ENCODE measurements around the gene NPLOC4.

Gene NPLOC4

DNA sequence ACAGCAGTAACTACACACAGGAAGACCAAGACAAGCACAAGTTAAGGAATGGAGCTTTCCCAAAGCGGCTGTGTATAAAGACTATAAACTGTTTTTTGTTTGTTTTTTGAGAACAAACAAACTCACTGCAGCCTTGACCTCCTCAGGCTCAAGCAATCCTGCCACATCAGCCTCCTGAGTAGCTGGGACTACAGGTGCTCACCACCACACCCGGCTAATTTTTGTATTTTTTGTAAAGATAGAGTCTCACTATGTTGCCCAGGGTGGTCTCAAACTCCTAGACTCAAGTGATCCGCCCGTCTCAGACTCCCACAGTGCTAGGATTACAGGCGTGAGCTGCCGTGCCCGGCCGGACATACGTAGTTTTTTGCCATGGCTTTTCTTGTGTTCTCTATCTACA lies 23.5 kb upstream of the NPLOC4 start:
- no peak for DNase-seq

DNA sequence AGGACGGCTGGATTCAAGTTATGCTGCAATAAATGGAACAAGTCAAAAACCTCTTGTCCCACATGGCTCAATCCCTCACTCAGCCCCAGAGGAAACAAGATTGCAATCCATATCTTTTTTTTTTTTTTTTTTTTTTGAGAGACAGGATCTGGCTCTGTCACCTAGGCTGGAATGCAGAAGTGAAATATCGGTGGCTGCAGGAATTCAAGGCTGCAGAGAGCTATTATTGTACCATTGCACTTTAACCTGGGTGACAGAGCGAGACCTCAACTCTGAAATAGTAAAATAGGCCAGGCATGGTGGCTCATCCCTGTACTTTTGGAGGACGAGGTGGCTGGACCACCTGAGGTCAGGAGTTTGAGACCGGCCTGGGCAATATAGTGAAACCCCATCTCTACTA lies 22.1 kb upstream of the NPLOC4 start:
- no peak for DNase-seq

DNA sequence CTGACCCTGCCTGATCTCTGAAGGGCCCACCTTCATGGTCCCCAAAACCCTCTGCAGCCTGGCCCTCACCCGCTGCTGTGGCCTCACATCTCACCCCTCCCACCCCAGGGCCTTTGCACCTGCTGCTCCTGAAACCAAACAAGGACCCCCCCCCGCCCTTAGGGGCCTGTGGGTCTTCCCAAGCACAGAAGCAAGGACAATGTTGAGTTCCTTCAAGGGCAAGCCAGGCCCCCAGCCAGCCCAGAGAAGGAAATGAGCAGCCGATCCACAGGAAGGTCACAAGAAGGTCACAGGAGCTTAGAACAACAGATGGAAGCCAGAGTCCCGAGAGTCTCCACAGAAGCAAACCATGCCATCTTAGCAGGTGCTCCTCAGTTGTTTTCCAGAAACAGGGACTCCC lies 19.9 kb upstream of the NPLOC4 start:
- DNase-seq = no peak

DNA sequence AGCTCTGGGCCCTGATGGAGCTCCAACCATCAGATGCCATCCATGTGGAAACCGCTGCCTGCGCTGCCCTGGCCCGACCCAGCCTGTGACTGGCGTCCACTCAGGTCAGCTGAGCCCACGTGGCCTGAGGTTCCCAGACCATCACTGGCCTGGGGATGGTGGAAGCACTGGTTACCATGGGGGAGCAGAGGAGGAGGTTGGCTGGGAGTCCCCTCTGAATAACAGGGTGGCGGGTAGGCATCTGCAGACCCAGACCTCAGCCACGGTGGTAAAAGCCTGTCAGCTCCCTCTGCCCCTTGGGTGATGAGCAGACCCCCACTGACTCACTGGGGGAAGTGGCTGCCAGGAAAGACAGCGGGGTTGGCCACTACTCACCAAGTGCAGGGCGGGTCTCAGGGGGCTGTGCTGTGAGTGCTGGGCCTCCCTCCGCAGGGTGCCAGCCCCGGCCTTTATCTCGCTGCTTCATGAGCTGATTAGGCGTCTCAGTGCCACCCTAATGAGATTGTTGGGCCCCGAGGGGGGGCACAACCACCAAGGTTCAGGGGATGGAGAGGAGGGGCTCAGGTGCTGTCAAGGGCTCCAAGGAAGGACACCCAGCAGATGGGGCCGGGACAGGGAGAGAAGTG lies 19.3 kb upstream of the NPLOC4 start, which contains the start of gene PDE6G:
TSS of gene PDE6G (minus strand) at position 425 of the 626 bp plus-strand sequence. CDS start 3,237 bp downstream, outside the sequence.
- no peak for DNase-seq

DNA sequence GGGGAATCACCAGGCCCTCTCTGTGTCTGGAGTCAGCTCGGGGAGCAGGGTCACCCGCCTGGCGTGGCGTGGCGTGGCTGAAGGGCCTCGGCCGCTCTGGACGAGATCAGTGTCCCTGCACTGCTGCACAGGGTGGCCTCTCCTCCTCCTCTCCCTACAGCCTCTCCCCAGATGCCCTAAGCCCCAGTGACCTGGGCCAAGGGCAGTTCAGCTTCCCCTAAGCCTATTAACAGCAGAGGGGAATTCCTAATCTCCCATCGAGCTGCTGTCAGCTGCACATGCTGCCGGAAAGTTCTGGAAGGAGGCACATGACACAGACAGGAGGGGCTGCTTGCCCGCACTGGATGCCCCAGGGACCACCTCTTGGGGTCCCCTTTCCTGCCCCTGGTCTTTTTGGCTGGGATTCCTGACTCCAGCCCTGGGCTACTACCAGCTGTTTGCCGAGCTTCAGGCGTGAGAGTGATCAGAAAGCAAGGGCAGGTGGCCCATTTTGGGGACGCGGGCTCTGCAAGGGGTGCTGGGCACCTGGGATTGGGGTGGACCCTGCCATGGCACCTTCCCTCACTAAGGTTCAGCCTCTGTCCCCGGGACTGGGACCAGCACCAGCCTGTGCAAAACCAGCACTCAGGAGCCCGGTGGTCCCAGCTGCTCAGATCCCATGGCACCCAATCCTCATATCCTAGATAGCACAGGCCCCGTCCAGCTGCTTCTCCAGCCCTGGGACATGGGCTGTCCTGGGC lies 18.6 kb upstream of the NPLOC4 start:
- DNase-seq = no peak

DNA sequence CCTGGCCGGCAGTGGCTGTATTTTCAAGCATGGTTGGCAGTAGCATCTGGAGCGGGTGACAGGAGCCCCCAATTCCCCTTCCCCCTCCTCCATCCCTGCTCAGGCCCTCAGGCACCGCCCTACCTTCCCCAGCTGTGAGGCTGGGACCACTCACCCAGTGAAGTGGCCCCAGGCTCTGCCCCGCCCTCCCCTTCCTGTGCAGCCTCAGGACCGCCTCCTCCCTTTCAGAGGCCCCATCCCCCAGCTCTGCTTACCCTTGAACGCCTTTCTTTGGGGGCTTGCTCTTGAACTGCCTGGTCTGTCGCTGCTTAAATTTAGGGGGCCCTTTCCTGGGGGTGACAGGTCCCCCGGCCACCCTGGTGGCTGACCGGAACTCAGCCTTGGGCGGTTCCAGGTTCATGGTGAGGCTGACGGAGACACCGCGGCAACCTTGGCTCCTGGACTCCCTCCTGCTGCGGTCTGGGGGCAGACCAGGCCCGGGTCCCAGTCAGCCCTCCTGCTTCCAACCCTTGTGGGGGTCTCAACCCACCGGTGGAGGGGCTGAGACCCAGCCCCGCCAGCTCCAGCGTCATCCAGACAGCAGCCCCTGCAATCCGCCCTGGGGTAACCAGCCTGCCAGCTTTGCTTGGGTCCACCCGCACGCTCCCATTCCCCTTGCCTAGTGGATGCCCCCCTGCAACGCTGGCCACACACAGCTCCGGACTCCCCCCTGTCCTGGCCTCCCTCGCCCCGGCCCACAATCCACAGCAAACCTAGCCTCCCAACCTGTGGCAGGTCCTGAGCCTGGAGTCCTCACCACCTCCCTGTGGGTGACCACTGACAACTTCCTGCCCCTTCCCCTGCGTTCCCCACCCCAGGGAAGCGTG lies 16.2 kb upstream of the NPLOC4 start:
- DNase-seq = no peak

DNA sequence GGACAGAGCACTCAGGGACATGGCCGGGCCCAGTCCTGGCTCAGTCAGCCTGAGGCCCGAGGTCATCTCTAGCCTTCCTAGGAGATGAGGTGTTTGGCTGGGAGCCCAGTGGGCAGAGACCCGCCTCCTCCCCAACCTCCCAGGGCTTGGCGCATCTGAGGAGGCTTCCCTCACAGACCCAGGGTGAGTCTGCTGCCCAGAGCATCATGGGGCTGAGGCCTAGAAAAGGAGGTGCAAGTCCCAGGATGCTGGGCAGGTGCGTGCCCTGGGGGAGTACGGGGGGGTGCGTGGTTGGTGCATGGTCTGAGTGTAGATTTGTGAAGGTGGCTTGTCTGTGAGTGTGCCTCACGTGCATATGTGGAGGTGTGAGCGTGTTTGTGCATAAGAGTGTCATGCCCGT lies 14.8 kb upstream of the NPLOC4 start:
- no peak for DNase-seq

DNA sequence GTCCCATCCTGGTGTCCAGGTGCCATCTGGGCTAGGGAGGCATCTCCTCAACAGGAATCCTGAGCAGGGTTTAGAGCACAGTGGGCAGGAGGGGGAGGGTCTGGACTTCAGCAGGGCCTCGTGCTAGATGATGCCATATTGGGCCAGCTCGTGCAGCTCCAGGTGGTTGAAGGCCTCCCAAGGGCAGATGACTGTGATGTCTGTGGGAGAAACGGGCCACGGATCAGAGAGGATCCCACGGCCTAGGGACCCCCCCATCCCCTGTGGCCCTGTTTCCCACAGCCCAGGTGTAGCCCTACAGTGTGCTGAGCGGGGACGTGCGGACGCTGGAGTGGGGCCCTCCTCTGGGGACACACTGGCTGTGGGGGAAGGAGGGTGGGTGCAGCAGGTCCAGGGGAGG lies 14.0 kb upstream of the NPLOC4 start:
- DNase-seq = no peak

DNA sequence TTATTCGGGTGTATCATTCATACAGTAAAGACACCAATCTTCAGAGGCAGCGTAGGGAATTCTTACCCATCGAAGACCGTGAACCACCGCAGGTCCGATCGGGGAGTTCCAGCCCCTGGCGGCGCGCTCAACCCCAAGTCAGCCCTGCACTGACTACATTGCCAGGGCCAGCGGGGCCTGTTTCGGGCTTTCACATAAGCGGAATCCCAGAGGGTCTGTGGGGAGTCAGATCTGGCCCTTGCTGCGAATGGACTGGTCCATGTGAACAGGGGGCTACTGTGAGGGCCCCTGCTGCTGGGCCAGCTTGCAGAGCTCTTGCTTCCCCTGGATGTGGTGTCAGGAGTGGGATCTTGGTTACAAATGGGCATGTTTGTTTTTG lies 11.8 kb upstream of the NPLOC4 start:
- DNase-seq = no peak

DNA sequence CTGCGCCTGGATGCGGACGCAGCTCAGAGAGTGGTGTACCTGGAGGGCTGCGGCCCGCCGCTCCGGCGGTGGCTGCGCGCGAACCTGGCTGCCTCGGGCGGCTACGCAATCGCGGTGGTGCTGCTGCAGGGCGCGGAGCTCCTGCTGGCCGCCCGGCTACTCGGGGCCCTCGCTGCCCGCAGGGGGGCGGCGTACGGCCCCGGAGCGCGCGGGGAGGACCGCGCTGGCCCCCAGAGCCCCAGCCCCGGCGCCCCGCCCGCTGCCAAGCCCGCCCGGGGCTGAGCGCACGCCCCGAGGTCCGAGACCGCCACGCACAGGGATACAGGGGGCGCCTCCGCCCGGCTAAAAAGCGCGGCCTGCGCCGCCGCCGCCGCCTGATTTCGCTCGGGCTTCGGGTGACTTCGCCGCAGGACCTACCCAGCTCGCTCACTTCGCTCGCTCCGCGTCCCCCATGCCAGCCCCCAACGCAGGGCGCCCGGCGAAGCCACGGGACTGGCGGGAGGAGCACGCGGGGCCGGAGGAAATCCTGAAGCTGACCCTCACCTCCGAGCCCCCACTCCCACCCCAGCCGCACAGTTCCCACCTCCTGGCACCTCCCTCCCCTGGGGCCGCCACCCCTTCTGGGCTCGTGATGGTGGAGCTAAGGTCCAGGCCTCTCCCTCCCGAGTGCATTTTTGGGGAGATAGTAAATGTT lies 11.2 kb upstream of the NPLOC4 start:
- no peak for DNase-seq

DNA sequence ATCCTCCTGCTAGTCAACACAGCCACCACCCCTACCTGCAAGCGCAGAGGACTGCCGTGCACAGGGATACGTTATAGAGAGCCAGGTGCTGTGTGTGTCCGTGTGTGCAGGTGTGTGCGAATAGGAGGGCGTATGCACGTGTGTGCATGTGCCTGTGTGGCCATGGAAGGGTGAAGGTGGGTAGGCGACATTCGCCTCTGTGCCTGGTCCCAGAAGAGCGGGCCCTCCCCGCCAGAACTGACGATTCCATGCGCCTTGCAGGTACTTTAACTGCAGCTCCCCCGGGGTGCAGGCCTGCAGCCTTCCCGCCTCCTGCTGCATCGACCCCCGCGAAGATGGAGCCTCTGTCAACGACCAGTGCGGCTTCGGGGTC lies 10.7 kb upstream of the NPLOC4 start:
- no peak for DNase-seq

DNA sequence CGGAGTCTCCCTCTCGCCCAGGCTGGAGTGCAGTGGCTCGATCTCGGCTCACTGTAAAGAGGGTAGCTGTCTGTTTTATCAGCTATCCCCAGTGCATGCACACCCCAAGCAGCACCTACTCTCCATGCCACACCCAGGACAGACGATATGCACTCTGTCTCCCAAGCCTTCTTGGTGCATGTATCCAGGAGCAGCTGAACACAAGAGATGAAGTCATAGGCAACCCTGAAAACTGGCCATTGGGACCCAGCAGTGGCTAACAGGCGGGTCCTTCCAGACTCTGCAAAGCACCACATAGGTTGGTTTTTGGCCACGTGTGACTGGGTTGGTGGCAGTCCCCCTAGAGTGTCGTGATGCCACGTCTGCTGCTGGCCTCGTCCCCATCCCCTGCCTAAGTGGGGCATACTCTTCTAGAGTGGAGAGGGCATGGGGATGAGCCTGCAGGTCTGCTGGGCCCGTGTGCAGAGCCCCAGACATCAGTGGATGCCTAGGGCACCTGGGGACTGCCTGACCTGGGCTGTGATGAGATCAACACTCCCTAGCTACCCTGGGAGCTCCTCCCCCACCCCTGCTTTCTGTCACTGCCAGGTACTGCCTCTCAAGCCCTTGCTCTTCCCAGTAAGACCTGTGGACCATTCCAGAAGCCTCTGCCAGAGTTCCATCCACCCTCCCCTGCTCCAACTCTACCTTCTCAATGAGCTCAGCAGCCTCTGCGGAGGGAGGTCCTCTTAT lies 10.1 kb upstream of the NPLOC4 start:
- DNase-seq = no peak

DNA sequence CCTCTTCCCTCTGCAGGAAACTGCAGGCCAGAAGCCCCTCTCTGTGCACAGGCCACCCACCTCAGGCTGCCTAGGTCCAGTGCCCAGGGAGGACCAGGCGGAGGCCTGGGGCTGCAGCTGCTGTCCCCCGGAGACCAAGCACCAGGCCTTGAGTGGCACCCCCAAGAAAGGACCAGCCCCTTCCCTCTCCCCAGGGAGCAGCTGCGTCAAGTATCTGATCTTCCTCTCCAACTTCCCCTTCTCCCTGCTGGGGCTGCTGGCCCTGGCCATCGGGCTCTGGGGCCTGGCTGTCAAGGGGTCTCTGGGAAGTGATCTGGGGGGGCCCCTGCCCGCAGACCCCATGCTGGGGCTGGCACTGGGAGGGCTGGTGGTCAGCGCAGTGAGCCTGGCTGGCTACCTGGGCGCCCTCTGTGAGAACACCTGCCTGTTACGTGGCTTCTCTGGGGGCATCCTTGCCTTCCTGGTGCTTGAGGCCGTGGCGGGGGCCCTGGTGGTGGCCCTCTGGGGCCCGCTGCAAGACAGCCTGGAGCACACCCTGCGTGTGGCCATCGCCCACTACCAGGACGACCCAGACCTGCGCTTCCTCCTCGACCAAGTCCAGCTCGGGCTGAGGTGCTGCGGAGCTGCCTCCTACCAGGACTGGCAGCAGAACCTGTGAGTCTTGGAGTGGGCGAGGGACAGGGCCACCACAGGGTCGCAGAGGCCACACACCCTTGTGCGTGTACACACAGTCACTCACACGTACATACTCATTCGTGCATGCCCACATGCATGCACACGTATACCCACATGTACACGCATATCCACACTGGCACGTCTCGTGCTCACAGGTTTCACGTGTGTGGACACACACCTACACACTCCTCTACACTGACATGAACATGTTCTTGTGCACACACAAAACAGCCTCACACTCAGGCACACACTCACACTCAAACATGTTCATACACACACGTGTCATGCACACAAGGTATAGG lies 8.4 kb upstream of the NPLOC4 start:
- DNase-seq = no peak

DNA sequence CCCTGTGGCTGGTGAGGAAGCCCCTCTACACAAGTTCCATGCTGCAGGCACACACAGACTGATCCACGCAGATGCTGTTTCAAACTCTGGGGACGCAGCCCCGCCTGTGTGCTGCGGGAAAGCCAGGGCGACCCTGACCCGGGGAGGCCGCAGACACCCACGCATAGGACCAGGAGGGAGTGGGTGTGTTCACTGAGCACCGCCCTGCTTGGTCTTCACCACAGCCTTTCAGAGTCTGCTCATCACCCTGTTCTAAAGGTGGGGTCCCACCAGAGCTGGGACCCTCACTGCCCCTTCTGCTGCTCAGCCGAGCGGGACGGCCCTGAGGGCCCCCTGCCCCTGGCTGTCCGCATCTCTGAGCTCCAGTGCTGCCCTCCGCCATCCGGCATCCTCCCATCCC lies 7.6 kb upstream of the NPLOC4 start:
- DNase-seq = no peak

DNA sequence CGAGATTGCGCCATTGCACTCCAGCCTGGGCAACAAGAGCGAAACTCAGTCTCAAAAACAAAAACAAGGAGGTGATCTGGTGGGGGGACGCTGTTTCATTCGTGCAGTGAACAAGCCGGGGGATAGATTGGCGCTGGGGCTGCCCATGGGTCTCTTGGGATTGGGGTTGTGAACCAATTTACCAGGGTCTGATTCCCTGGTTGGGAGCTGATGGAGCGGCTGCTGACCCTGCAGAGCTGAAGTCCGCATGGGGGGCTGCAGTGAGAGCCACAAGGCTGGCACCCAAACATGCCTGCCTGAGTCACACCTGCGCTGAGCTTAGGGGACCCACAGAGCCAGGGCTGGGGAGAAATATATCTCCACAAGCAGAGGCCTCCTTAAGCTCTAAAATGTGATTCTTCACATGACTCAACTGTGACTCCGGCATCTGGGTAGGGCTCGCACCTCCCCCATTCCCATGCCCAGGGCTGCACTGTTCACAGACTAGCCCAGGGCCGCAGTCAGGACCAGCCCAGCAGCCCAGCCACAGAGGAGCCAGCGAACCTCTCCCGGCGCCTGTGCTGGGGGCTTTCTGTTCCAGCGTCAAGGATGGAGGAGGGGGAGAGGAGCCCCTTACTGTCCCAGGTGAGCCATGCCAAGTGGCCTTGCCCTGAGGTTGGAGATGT lies 5.0 kb upstream of the NPLOC4 start:
- no peak for DNase-seq

DNA sequence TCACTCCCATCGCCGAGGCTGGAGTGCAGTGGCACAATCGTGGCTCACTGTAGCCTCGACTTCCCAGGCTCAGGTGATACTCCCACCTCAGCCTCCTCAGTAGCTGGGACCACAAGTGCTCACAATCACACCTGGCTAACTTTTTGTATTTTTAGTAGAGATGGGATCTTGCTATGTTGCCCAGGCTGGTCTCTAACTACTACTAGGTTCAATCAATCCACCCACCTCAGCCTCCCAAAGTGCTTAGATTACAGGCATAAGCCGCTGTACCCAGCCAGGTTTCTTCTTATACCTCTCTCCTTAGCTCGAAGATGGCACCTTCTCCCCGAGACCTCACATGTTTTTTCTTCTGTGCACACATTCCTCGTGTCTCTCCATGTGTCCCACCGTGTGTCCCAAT lies 3.1 kb upstream of the NPLOC4 start:
- DNase-seq = no peak

DNA sequence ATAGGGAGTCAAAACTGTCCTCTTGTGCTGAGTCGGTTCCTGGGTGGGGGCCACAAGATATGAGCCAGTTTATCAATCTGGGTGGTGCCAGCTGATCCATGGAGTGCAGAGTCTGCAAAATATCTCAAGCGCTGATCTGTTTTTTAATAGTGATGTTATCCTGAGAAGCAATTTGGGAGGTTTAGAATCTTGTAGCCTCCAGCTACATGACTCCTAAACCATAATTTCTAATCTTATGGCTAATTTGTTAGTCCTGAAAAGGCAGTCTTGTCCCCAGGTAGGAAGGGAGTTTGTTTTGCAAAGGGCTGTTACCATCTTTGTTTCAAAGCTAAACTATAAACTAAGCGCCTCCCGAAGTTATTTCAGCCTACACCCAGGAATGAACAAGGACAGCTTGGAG lies 1.8 kb upstream of the NPLOC4 start:
- DNase-seq = no peak

DNA sequence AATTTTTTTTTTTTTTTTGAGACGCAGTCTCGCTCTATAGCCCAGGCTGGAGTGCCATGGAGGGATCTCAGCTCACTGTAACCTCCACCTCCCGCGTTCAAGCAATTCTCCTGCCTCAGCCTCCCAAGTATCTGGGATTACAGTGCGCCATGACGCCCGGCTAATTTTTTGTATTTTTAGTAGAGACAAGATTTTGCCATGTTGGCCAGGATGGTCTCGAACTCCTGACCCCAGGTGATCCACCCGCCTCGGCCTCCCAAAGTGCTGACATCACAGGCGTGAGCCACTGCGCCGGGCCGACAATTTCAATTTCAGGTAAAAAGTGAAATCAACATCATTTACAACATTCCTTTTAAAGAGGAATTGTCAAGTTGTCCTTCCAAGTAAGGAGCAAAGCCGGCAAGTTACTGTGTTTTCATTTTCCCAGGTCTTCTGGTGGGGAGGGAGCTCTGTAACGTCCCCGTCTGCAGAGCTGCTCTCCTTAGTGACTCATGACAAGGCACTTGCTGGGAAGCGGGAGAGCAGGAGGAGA lies 873 bp downstream of the NPLOC4 start:
- no peak for DNase-seq

DNA sequence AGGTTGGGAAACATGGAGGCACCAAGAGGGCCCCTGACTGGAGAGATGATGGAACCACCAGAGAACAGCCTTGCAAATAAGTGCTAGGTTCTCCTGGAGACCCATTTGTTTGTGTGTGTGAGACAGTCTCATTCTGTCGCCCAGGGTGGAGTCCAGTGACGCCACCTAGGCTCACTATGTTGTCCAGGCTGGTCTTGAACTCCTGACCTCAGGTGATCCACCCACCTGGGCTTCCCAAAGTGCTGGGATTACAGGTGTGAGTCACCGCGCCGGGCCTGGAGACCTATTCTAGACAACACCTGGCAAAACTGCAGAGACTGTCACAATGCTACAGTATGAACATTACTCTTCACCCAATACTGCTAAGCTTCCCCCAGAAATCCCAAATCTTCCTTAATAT lies 1.5 kb downstream of the NPLOC4 start:
- no peak for DNase-seq

DNA sequence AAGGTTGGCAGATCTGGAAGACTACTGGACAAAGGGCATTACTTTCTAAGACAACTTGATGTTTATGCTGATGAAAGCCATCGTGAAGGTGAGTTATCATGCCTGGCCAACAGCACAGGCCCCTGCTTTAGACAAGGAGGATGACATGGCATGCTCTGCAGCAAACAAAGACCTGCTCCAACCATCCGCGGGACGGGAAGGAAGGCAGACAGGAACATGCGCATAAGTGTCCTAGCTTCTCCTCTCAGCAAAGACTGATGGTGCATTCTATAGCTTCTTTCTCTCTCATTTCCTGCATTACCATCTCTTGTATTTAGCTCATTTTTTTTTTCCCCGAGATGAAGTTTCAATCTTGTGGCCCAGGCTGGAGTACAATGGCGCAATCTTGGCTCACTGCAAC lies 5.4 kb downstream of the NPLOC4 start:
- DNase-seq = no peak

DNA sequence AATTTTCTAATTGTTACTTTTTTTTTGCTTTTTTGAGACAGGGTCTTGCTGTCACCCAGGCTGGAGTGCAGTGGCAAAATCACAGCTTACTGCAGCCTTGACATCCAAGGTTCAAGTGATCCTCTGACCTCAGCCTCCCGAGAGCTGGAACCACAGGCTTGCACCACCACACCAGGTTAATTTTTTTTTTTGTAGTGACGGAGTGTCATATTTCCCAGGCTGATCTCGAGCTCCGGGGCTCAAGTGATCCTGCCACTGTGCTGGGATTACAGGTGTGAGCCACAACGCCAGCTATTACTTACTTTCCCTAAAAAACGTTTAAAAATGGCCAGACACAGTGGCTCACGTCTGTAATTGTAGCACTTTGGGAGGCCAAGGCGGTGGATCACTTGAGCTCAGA lies 6.6 kb downstream of the NPLOC4 start:
- no peak for DNase-seq
